ENCODE data around the gene WHRN. TPM values are rescaled to one million over a fixed set of nuclear protein-coding genes. Genes with fewer than 3 reads are reported as not detected.

The WHRN gene
- total RNA-seq, 1 donor from 2014 or later = 12.2 TPM

DNA sequence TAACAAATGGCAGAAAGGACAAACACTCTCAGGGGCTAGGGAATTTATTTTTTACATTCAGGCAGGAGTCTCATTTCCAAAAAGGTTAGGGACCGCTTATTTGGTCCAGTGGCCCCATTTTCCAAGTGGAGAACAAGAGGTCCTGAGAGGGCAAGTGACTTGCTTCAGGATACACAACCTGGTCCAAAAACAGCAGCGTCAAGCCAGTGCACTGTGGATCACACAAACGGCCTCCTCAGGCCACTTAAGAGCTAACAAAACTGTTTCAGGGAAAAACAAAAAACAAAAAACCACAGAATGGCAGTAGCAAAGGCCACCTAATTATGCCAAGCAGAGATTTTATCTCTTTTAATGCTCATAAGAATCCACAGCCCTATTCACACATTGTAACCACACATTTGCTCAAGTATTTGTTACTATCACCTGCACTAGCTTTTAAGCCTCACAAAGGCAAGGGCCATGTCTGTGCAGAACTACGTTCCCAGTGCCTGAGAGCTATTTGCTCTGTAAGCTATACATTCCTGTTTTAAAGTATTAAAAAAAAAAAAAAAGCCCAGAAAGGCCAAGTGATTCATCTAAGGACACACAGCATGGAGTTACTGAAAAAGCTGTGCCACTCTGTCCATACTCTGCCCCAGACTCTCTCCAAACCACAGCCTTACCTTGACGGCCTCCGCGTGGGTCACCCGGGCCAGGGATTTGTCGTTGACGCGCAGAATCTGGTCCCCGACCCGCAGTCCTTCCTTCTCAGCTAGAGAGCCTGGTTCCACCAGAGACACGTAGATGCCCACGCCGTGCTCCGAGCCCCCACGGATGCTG is 1.5 kb downstream of the WHRN start:
- Mint-ChIP-seq H3K27me3 (peaks cover 21% of the 10 kb centered on the region), H3K9me3 (no peaks in the 10 kb centered on the region), H3K4me1 (ENCODE audit: unreplicated experiment) (peaks cover 56% of the 10 kb centered on the region), H3K4me3 (peak overlapping the region; percentile 77), H3K36me3 (no peaks in the 10 kb centered on the region), H3K27ac (peak overlapping the region; percentile 78)
- TF ChIP-seq, protein P1, sequence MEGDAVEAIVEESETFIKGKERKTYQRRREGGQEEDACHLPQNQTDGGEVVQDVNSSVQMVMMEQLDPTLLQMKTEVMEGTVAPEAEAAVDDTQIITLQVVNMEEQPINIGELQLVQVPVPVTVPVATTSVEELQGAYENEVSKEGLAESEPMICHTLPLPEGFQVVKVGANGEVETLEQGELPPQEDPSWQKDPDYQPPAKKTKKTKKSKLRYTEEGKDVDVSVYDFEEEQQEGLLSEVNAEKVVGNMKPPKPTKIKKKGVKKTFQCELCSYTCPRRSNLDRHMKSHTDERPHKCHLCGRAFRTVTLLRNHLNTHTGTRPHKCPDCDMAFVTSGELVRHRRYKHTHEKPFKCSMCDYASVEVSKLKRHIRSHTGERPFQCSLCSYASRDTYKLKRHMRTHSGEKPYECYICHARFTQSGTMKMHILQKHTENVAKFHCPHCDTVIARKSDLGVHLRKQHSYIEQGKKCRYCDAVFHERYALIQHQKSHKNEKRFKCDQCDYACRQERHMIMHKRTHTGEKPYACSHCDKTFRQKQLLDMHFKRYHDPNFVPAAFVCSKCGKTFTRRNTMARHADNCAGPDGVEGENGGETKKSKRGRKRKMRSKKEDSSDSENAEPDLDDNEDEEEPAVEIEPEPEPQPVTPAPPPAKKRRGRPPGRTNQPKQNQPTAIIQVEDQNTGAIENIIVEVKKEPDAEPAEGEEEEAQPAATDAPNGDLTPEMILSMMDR (conservative IDR thresholded peaks at IDR 0.05) = no peak
- DNase-seq (ENCODE audit: extremely low spot score, unreplicated experiment) = no peak

DNA sequence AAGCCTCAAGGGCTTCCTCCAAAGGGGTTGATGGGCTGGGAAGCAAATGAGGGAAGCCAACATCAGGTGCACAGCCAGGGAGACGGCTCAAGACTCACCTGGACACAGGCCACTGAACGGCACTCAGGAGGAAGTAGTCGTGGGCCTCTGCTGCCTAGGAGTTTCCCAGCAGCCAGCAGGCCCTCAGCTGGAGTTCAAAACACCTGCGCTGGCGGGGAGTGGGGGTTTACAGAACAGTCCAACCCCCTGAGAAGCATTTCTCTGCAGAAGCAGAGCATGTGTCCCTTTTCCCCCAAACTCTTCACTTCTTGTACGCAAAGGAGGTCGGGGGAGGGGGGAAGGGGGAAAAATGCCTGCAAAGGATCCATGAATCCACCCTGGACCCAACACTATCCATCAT is 2.3 kb downstream of the WHRN start:
- H3K36me3 Mint-ChIP-seq = no peaks in the 10 kb centered on the region
- TF ChIP-seq, protein P1 (conservative IDR thresholded peaks at IDR 0.05) = no peak
- peak overlapping the region; percentile 78 for H3K27ac Mint-ChIP-seq
- H3K4me3 Mint-ChIP-seq = peak overlapping the region; percentile 77
- DNase-seq (ENCODE audit: extremely low spot score, unreplicated experiment) = no peak
- no peaks in the 10 kb centered on the region for H3K9me3 Mint-ChIP-seq
- peaks cover 16% of the 10 kb centered on the region for H3K27me3 Mint-ChIP-seq
- H3K4me1 Mint-ChIP-seq (ENCODE audit: unreplicated experiment) = peaks cover 53% of the 10 kb centered on the region

DNA sequence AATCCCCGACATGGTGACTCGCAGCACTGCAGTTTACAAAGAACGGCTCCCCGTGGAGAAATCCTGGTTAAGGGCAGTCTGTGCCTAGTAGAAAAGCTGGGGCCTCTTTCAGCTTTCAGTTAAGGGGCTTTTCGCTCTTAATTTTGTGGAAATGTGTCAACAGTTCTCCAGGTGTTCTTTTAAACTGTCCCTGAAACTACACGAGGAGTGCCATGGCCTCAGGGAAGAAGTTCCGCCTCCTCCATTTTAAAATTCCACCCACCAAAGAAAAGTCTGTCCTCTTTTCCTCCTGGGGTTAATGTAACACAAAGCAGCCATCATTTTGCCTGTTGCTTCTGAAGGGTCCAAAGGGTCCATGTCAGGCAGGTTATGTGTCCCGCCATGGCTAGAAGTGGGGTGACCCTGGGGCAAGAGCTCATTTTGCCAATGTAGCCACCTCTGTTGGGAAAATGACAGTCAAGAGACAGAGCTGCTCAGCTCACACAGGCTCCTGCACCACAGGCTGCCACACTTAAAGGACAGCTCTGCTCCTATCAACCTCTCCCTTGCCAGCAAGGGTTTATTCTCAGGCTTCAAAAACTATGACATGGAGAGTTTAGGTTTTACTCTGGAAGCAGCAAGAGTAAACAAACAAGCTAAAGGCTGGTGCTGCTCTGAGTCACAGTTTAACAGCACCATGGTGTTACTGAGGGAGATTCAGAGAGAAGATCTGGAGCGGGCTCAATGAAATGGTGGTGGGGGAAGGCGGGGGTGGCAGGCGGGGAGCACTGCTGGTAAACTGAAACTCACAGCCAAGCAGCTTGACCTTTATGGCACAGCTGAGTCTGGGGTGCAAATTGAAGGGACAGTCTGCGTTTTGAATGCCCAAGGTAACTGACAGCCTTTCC is 3.2 kb downstream of the WHRN start:
- Mint-ChIP-seq H3K4me3 (peak overlapping the region; percentile 77), H3K27me3 (peaks cover 9% of the 10 kb centered on the region), H3K27ac (peak overlapping the region; percentile 78), H3K36me3 (no peaks in the 10 kb centered on the region), H3K4me1 (ENCODE audit: unreplicated experiment) (peaks cover 46% of the 10 kb centered on the region), H3K9me3 (no peaks in the 10 kb centered on the region)
- no peak for DNase-seq (ENCODE audit: extremely low spot score, unreplicated experiment)
- TF ChIP-seq, protein P1 (conservative IDR thresholded peaks at IDR 0.05) = no peak

DNA sequence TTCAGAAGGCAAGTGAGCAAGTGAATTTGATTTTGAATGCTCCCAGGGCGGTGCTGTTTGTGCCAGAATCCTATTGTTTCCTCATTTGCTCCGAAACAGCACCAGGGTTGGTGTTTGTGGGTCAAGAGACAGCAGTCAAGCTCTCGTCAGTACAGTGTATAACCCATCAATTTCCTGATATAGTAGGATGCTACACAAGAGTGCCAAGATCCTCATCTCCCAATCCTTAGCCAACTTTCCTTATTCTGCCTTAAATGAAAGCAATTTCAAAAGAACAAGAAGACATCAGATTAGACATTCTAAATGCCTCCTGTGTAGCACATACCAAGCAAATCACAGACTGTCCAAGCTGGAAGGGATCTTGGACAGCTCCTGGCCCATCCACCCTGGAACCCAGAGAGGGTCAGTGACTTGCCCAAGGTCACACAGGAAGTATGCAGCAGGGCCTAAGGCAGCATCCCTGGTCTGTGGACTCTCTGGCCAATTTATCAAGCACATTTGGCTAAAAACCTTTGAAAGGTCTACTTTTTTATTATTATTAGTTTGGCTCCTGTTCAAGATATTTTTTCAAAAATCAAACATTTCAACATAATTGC is 4.5 kb downstream of the WHRN start:
- peaks cover 8% of the 10 kb centered on the region for H3K27me3 Mint-ChIP-seq
- no peak for DNase-seq (ENCODE audit: extremely low spot score, unreplicated experiment)
- TF ChIP-seq, protein P1 (conservative IDR thresholded peaks at IDR 0.05) = no peak
- H3K36me3 Mint-ChIP-seq = no peaks in the 10 kb centered on the region
- no peaks in the 10 kb centered on the region for H3K9me3 Mint-ChIP-seq
- no peak overlapping the region for H3K27ac Mint-ChIP-seq
- H3K4me3 Mint-ChIP-seq = peak overlapping the region; percentile 57
- peaks cover 52% of the 10 kb centered on the region for H3K4me1 Mint-ChIP-seq (ENCODE audit: unreplicated experiment)

DNA sequence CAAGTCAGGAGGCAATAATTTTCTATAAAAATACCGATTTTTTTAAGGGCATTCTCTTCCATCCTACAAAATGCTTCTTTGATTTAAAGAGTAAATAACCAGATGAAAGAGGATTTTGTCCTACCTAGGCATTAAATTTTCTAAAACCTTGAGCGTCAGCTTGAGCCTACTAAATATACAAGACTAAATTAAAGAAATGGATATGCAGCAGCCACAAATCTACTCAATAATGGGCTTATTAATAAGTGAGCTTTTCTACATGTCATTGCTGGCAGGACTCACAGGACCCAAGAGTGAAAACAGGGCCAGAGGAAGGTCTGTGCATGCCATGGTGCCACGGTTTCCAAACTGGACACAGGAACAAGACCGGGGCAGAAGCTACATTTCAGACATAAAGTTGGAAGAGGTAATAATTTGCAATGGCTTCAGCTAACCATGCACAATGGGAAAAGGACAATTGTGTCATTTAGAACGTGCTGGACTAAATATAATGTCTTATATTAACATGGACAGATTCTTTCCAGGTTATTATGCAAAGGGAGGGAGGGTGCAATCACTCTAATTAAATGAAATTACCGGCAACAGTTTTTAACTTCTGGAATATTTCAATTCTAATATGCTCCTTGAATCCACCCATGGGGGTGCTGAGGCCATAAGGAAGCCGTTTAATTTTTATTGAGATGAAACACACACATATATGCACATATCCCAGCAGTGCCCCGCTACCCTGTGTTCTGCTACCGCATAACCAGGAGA is 5.2 kb downstream of the WHRN start:
- TF ChIP-seq, protein P1 (conservative IDR thresholded peaks at IDR 0.05) = no peak
- no peak for DNase-seq (ENCODE audit: extremely low spot score, unreplicated experiment)
- H3K36me3 Mint-ChIP-seq = no peaks in the 10 kb centered on the region
- H3K9me3 Mint-ChIP-seq = no peaks in the 10 kb centered on the region
- H3K27me3 Mint-ChIP-seq = peaks cover 10% of the 10 kb centered on the region
- H3K27ac Mint-ChIP-seq = no peak overlapping the region
- H3K4me1 Mint-ChIP-seq (ENCODE audit: unreplicated experiment) = peaks cover 55% of the 10 kb centered on the region
- H3K4me3 Mint-ChIP-seq = no peak overlapping the region
